ENCODE measurements around the gene PCDHA11. TPM values are rescaled to one million over a fixed set of nuclear protein-coding genes. Genes with fewer than 3 reads are reported as not detected.

The PCDHA11 gene
- polyA plus RNA-seq, 3 donors = not detected

GRCh38 chr5:140882591-140882899, 13.8 kb downstream of the PCDHA11 start:
- Histone ChIP-seq H3K27ac (ENCODE audit: low read depth in 1 of 2, low read length in 2 of 2) (no peak overlapping the region), H2AFZ (ENCODE audit: insufficient read depth, low read depth, low read length, poor library complexity, severe bottlenecking) (no peak overlapping the region), H3K4me3 (replicated peaks in 1 of 3; ENCODE audit: low read depth in 2 of 3, low read length in 3 of 3) (no peak overlapping the region), H3K36me3 (replicated peaks in 1 of 2; ENCODE audit: control insufficient read depth in 1 of 2, insufficient read depth in 2 of 2, low read length in 2 of 2) (no peaks in the 10 kb centered on the region), H4K20me1 (ENCODE audit: insufficient read depth, low read length) (no peaks in the 10 kb centered on the region), H3K4me2 (replicated peaks; ENCODE audit: extremely low read depth, low read length, poor library complexity, severe bottlenecking) (no peak overlapping the region), H3K4me1 (ENCODE audit: control insufficient read depth in 1 of 2, insufficient read depth in 2 of 2, low read length in 2 of 2) (no peaks in the 10 kb centered on the region), H3K9ac (ENCODE audit: insufficient read depth, low read length, poor library complexity, severe bottlenecking) (no peak overlapping the region), H3K9me3 (replicated peaks in 1 of 2; ENCODE audit: control insufficient read depth in 1 of 2, insufficient read depth in 1 of 2, low read length in 2 of 2) (peaks cover 35 to 43% of the 10 kb centered on the region in 2 donors), H3K79me2 (ENCODE audit: insufficient read depth, low read length) (no peaks in the 10 kb centered on the region), H3K27me3 (ENCODE audit: control insufficient read depth in 2 of 2, insufficient read depth in 2 of 2, low read length in 2 of 2) (peaks cover 0 to 18% of the 10 kb centered on the region in 2 donors)
- Mint-ChIP-seq H3K27ac (no peak overlapping the region), H3K4me1 (no peaks in the 10 kb centered on the region), H3K9me3 (peaks cover 32 to 41% (median 36%) of the 10 kb centered on the region in 7 donors), H3K4me3 (peak overlapping the region in 1 of 2 donors; percentile 37), H3K36me3 (no peaks in the 10 kb centered on the region), H3K27me3 (ENCODE audit: low read depth in 3 of 3) (peaks cover 2 to 32% (median 19%) of the 10 kb centered on the region in 3 donors)
- DNase-seq = no peak
- no peak for TF ChIP-seq CTCF (IDR thresholded peaks at IDR 0.05)
- intact Hi-C loops (cut with micrococcal nuclease) = no loop called here
- WGBS (ENCODE audit: insufficient coverage) = 37% methylated on average over 11 of the region's 12 CpGs

GRCh38 chr5:140883373-140883772, 14.6 kb downstream of the PCDHA11 start:
- H3K4me1 Mint-ChIP-seq = no peaks in the 10 kb centered on the region
- H3K4me1 ChIP-seq (ENCODE audit: control insufficient read depth in 1 of 2, insufficient read depth in 2 of 2, low read length in 2 of 2) = no peaks in the 10 kb centered on the region
- no peak overlapping the region for H3K4me3 ChIP-seq (replicated peaks in 1 of 3; ENCODE audit: low read depth in 2 of 3, low read length in 3 of 3)
- peaks cover 0 to 18% of the 10 kb centered on the region in 2 donors for H3K27me3 ChIP-seq (ENCODE audit: control insufficient read depth in 2 of 2, insufficient read depth in 2 of 2, low read length in 2 of 2)
- H3K9me3 Mint-ChIP-seq = peaks cover 32 to 45% (median 34%) of the 10 kb centered on the region in 7 donors
- no peak overlapping the region for H3K9ac ChIP-seq (ENCODE audit: insufficient read depth, low read length, poor library complexity, severe bottlenecking)
- H3K36me3 Mint-ChIP-seq = no peaks in the 10 kb centered on the region
- H2AFZ ChIP-seq (ENCODE audit: insufficient read depth, low read depth, low read length, poor library complexity, severe bottlenecking) = no peak overlapping the region
- H3K27ac ChIP-seq (ENCODE audit: low read depth in 1 of 2, low read length in 2 of 2) = no peak overlapping the region
- WGBS (ENCODE audit: insufficient coverage) = 41% methylated on average over 41 of the region's 41 CpGs
- peaks cover 34 to 42% of the 10 kb centered on the region in 2 donors for H3K9me3 ChIP-seq (replicated peaks in 1 of 2; ENCODE audit: control insufficient read depth in 1 of 2, insufficient read depth in 1 of 2, low read length in 2 of 2)
- TF ChIP-seq CTCF (IDR thresholded peaks at IDR 0.05) = no peak
- no peak overlapping the region for H3K4me2 ChIP-seq (replicated peaks; ENCODE audit: extremely low read depth, low read length, poor library complexity, severe bottlenecking)
- no peaks in the 10 kb centered on the region for H3K36me3 ChIP-seq (replicated peaks in 1 of 2; ENCODE audit: control insufficient read depth in 1 of 2, insufficient read depth in 2 of 2, low read length in 2 of 2)
- H3K27me3 Mint-ChIP-seq (ENCODE audit: low read depth in 3 of 3) = peaks cover 2 to 32% (median 19%) of the 10 kb centered on the region in 3 donors
- H4K20me1 ChIP-seq (ENCODE audit: insufficient read depth, low read length) = no peaks in the 10 kb centered on the region
- H3K79me2 ChIP-seq (ENCODE audit: insufficient read depth, low read length) = no peaks in the 10 kb centered on the region
- intact Hi-C loops (cut with micrococcal nuclease) = no loop called here
- H3K27ac Mint-ChIP-seq = no peak overlapping the region
- no peak overlapping the region for H3K4me3 Mint-ChIP-seq
- DNase-seq = no peak
